ENCODE measurements around the gene ARHGAP24. TPM values are rescaled to one million over a fixed set of nuclear protein-coding genes. Genes with fewer than 3 reads are reported as not detected.

ARHGAP24 gene
- total RNA-seq, 1 donor from 2014 or later: 9.9 TPM

- no peak overlapping the region for H3K4me3 ChIP-seq (ENCODE audit: low read depth, low read length)
- TF ChIP-seq, protein P1, sequence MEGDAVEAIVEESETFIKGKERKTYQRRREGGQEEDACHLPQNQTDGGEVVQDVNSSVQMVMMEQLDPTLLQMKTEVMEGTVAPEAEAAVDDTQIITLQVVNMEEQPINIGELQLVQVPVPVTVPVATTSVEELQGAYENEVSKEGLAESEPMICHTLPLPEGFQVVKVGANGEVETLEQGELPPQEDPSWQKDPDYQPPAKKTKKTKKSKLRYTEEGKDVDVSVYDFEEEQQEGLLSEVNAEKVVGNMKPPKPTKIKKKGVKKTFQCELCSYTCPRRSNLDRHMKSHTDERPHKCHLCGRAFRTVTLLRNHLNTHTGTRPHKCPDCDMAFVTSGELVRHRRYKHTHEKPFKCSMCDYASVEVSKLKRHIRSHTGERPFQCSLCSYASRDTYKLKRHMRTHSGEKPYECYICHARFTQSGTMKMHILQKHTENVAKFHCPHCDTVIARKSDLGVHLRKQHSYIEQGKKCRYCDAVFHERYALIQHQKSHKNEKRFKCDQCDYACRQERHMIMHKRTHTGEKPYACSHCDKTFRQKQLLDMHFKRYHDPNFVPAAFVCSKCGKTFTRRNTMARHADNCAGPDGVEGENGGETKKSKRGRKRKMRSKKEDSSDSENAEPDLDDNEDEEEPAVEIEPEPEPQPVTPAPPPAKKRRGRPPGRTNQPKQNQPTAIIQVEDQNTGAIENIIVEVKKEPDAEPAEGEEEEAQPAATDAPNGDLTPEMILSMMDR (conservative IDR thresholded peaks at IDR 0.05; ENCODE audit: low read depth, low read length): no peak
- DNase-seq (ENCODE audit: low read depth): no peak
Measured at GRCh38 chr4:85790582-85790981, 315.6 kb downstream of the ARHGAP24 start.

DNA sequence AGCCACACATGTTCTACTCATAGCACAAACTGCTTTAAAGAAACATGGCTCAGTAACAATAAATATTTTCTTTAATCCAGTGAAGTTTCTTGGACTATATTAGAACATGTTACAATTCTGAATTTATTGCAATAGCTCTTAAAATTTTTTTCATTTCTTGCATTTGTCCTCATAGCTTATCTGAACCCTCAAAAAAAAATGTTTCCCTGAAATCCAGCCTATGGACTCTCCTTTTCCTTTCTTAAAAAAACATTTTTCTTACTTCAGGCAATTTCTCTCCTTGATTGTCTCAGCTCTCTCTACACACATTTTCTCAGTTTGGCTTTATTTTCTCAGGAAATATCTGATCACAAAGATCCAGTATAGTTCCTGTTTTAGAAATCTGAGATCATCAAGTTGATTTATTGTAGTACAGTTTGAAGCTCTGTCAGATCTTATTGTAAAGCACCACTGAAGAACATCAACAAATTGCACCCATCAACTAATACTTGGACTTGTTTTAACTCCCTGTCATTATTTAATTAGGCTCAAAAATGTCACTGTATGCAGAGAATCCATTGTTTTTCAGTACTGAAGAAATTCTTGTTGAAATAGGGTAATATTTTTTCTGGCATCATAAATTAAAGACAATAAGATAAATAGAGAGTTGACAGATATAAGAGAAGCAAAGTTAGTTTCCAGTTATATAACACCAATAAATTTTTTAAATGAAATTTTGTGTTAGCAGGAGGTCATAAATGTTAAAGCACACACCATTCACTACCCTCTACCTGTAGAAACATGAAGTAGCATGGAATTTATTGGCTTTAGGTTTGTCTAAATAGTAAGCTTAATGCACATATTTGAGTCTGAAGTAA is 317.7 kb downstream of the ARHGAP24 start:
- TF ChIP-seq, protein P1 (conservative IDR thresholded peaks at IDR 0.05; ENCODE audit: low read depth, low read length): no peak
- DNase-seq (ENCODE audit: low read depth): no peak
- no peak overlapping the region for H3K4me3 ChIP-seq (ENCODE audit: low read depth, low read length)

- TF ChIP-seq, protein P1 (conservative IDR thresholded peaks at IDR 0.05; ENCODE audit: low read depth, low read length): no peak
- DNase-seq (ENCODE audit: low read depth): no peak
- H3K4me3 ChIP-seq (ENCODE audit: low read depth, low read length): no peak overlapping the region
Measured at GRCh38 chr4:85793233-85793585, 318.3 kb downstream of the ARHGAP24 start.

DNA sequence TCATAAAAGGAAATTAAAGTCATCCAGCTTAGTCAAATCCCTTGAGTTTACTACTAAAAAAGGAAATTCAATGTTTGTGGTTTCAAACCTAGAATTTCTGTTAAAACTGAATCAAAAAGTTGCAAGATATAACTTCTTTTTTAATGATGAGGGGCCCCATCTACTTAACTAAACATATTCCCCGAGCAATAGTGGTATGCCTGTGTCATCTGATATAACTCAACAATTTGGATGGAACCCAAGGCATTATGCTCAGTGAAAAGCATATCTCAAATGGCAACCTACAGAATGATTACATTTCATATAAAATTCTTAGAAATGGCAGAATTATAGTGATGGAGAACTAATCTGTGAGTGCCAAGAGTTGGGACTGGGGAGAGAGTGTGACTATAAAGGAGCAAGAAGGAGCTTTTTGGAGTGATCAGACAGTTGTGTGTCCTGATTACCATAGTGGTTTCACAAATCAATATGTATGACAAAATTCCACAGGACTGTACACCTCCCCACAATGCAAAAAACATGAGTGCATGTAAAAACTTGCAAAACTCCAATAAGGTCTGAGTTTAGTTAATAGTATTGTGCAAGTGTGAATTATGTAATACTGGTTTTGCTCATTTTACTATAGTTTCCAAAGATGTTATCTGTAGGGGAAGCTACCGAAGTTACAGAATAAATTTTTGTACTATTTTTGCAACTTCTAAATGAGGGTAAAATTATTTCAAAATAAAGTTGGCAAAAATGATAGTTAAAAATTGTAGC is 323.2 kb downstream of the ARHGAP24 start:
- H3K4me3 ChIP-seq (ENCODE audit: low read depth, low read length): no peak overlapping the region
- no peak for DNase-seq (ENCODE audit: low read depth)
- TF ChIP-seq, protein P1 (conservative IDR thresholded peaks at IDR 0.05; ENCODE audit: low read depth, low read length): no peak

GRCh38 chr4:85803856-85804255 is 328.9 kb downstream of the ARHGAP24 start:
- no peak for DNase-seq (ENCODE audit: low read depth)
- TF ChIP-seq, protein P1 (conservative IDR thresholded peaks at IDR 0.05; ENCODE audit: low read depth, low read length): no peak
- no peak overlapping the region for H3K4me3 ChIP-seq (ENCODE audit: low read depth, low read length)

DNA sequence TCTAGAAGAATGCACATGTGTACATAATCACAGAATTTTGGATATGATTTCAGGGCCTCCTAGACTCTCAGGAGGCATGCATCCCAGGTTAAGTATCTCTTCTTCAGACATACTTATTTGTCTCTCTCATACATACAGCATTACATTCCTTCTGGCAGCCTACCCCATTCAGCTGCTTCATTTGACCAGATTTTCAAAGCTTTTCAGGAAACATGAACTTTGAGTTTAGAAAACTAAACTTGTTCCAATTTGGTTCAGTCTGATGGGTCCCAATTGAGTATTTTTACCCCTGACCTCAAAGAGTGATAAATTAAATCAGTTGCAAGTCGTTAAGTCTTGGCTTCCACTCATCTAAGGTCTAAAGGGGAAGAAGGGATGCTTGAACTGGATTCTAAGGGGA is 330.9 kb downstream of the ARHGAP24 start:
- TF ChIP-seq, protein P1 (conservative IDR thresholded peaks at IDR 0.05; ENCODE audit: low read depth, low read length): no peak
- no peak for DNase-seq (ENCODE audit: low read depth)
- no peak overlapping the region for H3K4me3 ChIP-seq (ENCODE audit: low read depth, low read length)

Data from epithelial cell of proximal tubule (primary cell).